ENCODE measurements around the gene NCKAP5.

DNA sequence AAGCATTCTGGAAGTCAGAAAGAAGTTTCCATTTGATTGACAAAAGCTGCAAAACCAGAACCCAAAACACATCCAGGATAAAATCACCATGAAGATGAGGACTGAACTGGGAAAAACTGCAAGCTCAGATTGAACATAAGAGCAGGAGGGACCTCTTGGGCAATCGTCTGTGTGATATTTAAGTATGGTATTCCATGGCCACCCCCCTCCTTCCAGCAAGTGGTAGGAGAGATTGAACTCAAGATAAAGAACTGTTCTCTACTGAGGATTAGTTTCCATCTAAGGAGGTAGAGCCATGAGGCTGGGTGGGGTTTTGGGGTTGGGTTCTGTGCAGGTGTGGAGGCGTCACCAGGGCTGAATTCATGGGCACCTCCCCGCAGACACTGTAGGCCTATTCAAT is 251.1 kb downstream of the NCKAP5 start:
- TF ChIP-seq, protein P1, sequence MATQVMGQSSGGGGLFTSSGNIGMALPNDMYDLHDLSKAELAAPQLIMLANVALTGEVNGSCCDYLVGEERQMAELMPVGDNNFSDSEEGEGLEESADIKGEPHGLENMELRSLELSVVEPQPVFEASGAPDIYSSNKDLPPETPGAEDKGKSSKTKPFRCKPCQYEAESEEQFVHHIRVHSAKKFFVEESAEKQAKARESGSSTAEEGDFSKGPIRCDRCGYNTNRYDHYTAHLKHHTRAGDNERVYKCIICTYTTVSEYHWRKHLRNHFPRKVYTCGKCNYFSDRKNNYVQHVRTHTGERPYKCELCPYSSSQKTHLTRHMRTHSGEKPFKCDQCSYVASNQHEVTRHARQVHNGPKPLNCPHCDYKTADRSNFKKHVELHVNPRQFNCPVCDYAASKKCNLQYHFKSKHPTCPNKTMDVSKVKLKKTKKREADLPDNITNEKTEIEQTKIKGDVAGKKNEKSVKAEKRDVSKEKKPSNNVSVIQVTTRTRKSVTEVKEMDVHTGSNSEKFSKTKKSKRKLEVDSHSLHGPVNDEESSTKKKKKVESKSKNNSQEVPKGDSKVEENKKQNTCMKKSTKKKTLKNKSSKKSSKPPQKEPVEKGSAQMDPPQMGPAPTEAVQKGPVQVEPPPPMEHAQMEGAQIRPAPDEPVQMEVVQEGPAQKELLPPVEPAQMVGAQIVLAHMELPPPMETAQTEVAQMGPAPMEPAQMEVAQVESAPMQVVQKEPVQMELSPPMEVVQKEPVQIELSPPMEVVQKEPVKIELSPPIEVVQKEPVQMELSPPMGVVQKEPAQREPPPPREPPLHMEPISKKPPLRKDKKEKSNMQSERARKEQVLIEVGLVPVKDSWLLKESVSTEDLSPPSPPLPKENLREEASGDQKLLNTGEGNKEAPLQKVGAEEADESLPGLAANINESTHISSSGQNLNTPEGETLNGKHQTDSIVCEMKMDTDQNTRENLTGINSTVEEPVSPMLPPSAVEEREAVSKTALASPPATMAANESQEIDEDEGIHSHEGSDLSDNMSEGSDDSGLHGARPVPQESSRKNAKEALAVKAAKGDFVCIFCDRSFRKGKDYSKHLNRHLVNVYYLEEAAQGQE (IDR thresholded peaks at IDR 0.05; ENCODE audit: low read depth) = no peak
- TF ChIP-seq RAD21 (IDR thresholded peaks at IDR 0.05; ENCODE audit: low read depth) = no peak
- TF ChIP-seq, protein P2, sequence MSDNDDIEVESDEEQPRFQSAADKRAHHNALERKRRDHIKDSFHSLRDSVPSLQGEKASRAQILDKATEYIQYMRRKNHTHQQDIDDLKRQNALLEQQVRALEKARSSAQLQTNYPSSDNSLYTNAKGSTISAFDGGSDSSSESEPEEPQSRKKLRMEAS (IDR thresholded peaks at IDR 0.05) = no peak
